ENCODE results near the gene MGLL. TPM values are rescaled to one million over a fixed set of nuclear protein-coding genes. Genes with fewer than 3 reads are reported as not detected.

The MGLL gene
- total RNA-seq, 1 experiment from 2014 or later: 31.2 TPM

DNA sequence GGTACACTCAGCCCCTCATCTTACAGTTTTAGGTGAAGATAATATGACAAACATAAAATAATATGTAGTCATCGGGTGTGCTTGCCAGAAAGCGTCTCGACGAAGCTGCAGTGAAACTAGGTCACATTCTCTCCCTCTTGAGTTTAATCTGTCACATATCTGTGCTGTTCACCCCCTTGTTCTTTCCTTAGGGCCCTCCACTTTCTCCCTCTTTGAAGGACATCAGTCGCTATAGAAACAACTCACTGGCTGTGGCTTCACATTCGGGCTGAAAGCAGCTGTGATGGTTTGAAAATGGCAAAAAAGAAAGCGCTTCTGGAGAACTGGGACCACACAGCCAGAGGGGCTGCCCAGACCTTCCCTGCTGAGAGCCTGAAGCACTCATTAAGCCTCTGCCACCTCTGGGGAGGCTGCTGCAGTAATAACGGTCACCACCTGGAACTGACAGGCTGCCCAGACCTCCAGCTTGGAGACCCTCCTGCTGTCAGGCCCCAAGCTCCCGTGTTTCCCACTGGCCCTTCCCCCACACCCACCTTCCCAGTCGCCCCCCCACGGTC, 99.2 kb downstream of the MGLL start:
- DNase-seq (ENCODE audit: low spot score): no peak

DNA sequence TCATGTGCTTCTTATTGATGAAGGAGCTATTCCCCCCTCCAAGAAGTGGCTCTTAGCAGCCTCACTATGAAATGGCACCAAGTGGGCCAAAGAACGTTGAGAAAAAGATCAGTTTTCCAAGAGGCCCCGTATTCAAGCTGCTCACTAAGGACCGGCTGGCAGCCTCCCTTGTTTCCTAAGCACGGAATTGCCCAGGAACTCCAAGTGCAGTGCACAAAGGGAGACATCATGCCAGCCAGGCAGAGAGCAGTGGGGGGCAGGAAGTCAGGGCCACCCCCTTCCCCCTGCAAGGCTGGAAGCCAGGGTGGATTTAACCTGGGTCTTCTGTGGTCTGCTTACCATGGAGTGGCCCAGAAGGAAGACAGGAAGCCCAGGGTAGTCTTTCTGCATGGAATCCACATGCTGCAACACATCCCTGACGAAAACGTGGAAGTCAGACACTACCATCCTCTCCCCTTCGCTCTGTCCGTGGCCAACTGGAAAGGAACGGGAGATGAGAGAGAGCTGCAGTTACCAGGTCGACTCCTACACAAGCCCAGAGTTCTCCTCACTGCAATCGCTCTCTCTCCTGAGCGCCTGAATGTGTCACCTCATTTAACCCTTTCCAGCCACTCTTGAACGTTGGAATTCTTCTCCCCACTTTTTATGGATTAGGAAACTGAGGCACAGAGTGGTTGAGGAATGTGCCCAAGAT, 100.1 kb downstream of the MGLL start:
- DNase-seq (ENCODE audit: low spot score): no peak

GRCh38 chr3:127720985-127721935, 101.1 kb downstream of the MGLL start:
- DNase-seq (ENCODE audit: low spot score): no peak

DNA sequence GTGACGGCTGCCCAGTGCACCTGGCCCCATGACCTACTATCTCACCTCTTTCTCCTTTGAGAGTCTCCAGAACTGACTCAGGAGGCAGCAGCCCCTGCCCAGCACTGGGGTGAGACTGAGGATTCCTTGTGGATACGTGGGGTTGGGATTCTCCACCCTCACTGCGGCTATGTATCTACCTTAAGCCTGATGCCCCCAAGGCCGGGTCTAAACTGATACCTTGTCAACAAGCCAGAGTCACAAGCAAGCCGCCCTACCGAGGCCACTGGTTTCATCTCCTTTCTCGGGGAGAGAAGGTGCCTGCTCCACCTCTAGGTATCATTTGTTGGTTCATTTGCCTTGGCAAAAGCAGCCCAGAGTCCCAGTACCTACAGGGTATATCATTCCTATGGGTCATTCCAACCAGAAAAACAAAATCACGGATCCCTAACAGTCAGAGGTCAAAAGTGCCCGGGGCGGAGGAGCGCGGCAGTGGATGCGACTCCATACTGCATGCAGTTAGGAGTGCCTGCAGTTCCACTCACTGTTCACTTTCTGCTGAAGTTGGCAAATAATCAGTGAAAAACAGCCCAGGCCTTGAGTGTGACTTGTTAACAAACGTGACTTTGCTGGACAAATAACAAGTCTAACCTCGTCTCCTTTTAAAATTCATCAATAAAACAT, 102.0 kb downstream of the MGLL start:
- no peak for DNase-seq (ENCODE audit: low spot score)

DNA sequence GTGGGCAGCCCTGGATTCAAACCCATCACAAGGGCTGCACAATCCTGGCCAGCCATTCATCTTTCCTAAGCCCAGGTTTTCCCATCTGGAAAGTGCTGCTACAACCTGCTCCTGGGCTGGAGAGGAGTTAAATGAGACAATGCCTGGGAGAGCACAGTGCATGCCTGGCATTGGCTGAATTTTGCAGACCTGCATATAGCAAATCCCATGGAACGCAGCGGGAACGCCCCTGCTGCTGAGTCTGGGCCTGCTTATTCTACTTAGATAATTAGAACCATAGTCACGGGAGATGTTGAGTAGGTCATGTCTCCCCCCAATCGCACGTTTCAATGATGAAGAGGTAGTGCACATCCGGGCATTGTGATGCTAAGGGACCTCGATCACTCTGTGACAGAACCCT, 102.9 kb downstream of the MGLL start:
- DNase-seq (ENCODE audit: low spot score): no peak

DNA sequence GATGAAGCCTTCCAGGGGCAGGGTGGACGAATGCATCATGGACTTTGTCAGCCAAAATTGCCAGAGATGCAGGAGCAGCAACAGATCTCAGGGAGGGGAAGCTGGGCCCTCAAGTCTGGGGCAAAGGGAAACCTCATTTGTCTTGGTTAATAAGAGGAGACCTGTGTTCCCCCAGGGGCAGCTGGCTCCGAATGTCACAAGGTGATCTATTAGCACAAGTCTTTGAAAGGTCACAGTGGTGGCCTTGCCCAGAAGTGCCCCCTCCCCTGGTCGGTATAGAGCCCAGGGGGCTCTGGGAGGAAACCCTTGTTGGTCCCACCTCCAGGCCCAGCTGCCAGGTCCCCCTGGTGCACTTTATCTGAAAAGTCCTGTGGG, 103.4 kb downstream of the MGLL start:
- DNase-seq (ENCODE audit: low spot score): no peak

DNA sequence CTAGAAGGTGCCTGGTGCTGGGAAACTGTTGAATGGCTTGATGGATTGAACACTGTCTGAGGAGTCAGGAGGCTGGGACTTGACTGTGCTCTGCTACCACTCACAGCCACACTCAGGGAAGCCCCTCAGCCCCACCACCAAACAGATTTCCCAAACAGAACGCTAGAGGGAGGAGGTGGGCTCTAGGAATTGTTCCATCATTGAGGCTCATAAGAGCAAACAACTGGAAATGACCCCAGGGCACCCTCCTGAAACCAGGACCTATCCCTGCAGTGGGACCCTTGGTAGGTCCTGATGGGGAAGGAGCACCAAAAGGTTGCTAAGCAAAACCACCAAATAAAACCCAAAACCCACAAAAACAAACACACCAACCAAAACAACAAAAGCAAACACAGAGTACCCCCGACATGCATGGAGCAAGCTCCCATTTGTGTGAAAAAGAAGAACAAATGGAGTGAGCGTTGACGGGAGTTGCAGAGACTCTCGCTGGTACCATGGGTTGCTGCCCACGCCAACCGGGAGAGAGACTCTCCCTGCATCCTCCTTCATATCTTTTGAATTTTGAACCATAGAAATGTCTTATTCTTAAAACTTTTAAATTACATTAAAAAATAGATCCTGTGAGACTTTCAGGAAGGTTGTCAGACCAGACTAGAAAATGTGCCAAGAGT, 103.9 kb downstream of the MGLL start:
- no peak for DNase-seq (ENCODE audit: low spot score)

GRCh38 chr3:127717357-127718244, 104.7 kb downstream of the MGLL start:
- DNase-seq (ENCODE audit: low spot score): no peak

DNA sequence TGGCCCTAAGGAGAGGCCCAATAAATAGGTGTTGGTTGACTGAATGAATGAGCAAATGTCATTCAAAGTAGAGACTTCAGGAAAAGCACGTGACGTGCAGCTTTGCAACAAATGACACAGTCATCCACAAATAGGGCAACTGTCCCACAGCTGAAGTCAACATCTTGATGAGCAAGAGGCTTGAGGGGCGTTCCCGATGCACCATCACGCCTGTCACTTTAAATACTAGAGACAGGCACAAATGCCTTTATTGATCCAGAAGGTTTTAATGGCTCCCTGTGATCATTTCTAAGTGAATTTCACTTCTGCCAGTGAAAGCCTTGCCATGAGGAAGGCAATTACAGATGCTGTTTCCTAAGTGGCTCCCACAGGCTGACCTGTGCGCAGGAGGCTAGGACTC, 105.9 kb downstream of the MGLL start:
- DNase-seq (ENCODE audit: low spot score): no peak

DNA sequence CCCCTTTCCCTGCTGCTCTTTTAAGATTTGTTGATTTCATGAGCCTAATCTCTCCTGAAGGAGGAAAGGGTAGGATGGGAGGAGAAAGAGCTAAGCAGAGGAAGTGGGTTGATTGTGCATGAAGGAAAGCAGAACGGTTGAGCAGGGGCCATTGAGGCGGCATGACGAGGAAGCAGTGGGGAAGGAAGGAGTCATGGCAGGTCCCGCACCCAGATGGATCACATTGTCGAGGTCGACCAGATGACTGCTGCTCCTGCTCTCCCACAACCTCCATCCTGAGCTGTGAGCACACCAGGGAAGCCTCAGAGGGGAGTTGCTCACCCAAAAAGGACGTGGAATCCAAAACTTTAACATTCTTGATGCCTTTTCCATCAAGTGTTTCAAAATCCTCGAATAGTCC, 106.8 kb downstream of the MGLL start:
- DNase-seq (ENCODE audit: low spot score): no peak

- DNase-seq (ENCODE audit: low spot score): no peak
Measured at GRCh38 chr3:127714866-127715265, 107.4 kb downstream of the MGLL start.

DNA sequence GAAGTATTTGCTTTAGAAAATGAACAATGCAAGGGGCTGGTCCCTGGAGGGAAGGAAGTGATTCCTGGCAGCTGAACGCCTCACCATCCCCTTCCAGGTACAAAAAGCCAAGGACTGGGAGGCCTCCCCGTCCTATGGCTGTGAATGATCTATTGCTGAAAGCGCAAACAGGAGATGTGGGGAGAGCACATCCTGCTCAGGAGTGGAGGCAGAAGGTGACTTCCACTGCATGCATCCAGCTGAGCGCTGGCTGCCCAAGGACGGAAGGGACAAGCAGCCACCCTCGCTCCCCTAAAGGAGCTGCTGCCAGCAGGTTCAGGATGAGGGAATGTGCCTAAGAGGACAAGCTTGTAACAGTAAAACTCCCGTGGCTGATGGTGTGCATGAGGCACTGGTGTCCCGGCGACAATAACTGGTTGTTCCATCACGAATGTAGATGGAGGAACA, 108.2 kb downstream of the MGLL start:
- no peak for DNase-seq (ENCODE audit: low spot score)

DNA sequence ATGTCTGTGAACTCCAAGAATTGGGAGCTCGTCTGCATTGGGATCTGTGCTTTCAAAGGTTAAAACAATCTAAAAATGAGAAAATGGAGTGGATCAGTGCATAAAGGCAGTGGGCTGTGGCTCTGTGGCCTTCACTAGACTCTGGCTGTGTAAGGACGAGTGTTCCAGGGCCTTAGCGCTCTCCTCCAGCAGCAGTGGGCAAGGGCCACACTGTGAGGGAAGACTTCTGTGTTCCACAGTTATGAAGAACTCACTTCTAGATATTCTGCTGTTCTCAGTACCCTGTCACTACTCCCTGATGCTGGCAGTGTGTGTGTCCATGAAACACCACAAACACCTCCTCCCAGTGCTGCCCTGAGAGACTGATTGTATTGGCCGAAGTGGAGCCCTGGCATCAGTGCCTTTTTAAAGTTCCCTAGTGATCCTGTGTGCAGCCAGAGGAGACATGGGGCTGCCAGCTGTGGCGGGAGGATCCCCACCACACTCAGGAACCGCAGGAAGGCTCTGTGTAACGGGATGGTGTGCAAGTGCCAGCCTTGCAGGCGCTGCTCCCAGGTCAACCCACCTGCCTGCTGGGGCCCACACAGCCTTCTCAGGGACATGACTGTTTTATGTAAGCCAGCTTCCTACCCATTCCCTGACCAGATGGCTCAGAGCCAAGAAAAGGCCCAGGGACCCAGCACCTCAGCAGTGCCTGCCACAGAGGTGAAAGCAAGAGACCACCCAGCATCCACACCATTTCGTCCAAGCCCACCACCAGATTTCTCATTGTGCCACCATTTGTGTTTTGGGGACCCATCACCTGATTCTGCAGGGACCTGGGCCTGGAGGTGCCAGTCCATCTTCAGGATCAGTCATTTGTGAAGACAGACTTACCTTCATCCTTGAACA, 109.2 kb downstream of the MGLL start:
- no peak for DNase-seq (ENCODE audit: low spot score)

DNA sequence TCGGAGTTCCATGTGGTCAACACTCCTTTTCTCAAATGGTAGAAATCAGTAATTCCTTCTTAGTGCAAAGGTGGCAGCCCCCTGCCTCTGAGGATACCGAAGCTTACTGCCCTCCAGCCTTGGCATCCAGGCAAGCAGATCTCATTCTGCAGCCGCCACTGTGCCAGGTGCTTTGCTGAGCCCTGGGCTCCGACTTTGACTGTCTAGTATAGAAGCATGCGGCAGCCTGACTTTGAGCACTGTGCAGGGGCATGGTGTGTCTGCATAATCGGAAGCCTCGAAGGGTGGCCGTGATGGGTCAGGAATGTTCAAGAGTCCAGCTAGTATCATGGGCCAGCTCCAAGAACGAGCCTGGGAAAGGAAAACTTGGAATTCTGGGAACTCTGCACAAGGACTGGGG, 109.9 kb downstream of the MGLL start:
- no peak for DNase-seq (ENCODE audit: low spot score)

DNA sequence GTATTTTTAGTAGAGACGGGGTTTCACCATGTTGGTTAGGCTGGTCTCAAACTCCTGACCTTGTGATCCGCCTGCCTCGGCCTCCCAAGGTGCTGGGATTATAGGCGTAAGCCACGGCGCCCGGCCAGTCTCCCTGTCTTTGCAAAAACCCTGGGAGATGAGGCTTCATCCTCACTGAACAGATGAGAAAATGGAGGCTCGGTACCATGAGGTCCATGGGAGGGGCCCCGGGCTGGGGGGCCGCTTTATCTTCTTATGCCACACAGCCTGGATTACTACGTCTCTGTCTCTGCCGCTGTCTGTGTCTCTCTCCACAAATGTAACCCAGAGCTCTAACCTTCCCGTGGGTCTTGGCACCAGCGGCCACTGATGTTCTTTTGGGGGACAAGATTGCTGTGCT, 110.4 kb downstream of the MGLL start:
- no peak for DNase-seq (ENCODE audit: low spot score)

DNA sequence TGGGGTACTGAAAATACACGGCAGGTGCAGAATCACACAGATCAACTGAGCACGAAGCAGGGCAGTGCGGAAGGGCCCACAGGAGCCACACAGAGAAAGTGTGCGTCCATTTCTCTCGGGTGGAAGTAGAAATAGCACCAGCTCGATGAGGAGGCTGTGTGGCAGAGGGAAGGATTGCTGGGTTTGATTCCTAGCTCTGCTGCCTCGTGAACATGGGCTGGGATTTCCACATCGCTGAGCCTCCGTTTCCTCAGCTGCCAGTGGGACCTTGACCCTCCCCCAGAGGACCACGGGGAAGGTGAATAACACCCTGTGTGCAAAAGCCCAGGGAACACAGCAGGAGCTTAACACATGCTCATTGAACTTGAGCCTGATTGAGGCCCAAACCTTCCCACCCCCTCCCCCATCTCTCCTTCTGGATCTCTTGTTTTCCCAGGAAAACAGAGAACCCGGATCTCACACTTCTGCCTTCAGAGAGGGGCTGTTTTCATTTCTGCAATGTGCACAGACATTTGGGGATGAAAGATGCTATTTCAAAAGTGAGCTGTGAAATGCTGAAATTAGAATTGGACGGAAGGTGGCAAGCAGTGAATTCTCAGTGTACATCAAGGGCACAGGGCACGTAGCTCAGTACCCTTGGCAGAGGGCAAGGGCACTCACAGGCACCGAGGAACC, 111.2 kb downstream of the MGLL start:
- DNase-seq (ENCODE audit: low spot score): no peak

- peak; percentile 68 for DNase-seq (ENCODE audit: low spot score)
Measured at GRCh38 chr3:127710155-127710941, 112.0 kb downstream of the MGLL start.
